ENCODE measurements around the gene HRAS. TPM values are rescaled to one million over a fixed set of nuclear protein-coding genes. Genes with fewer than 3 reads are reported as not detected.

Gene HRAS
- total and polyA plus RNA-seq, 10 of the 15 experiments (the other 5 are each of a cell fraction or from before 2014, with no cell fraction given): 2.8 to 72.4 (median 31.7) TPM

- no peak for TF ChIP-seq GATAD2B (conservative IDR thresholded peaks at IDR 0.05; ENCODE audit: low read depth)
- no peak for TF ChIP-seq NR2C1 (IDR thresholded peaks at IDR 0.05)
These were observed 19.0 kb downstream of the HRAS start (continued) for GRCh38 chr11:516400-516799.

GRCh38 chr11:515131-515530, 20.2 kb downstream of the HRAS start:
- peaks cover 3% of the 10 kb centered on the region; the same call in 1 of the 2 replicates for H3K4me1 ChIP-seq (ENCODE audit: control insufficient read depth, insufficient read depth, low read length)
- WGBS (ENCODE audit: insufficient coverage, insufficient replicate concordance, low lambda C conversion rate, missing lambda C conversion rate): 94% methylated on average over 6 of the region's 6 CpGs
- H3K27me3 ChIP-seq (replicated peaks in 1 of 2; ENCODE audit: control insufficient read depth in 2 of 2, insufficient read depth in 2 of 2, low read length in 1 of 2): no peaks in the 10 kb centered on the region
- no peaks in the 10 kb centered on the region for H4K20me1 ChIP-seq (ENCODE audit: control insufficient read depth, insufficient read depth)
- H3K27ac ChIP-seq (ENCODE audit: control insufficient read depth, insufficient read depth): no peak overlapping the region
- BruUV-seq (replicated peaks): no TSS peak
- FAIRE-seq: no peak
- POLR2A ChIA-PET: no interaction called here
- TF ChIP-seq JUND (IDR thresholded peaks at IDR 0.05; ENCODE audit: low read depth, low read length): no peak
- no peak for TF ChIP-seq CHD4 (IDR thresholded peaks at IDR 0.05)
- no peak for TF ChIP-seq SUZ12 (IDR thresholded peaks at IDR 0.05; ENCODE audit: unreplicated experiment)
- TF ChIP-seq GATAD2B (conservative IDR thresholded peaks at IDR 0.05; ENCODE audit: low read depth): no peak
- TF ChIP-seq NBN (IDR thresholded peaks at IDR 0.05): no peak
- TF ChIP-seq POLR2A (IDR thresholded peaks at IDR 0.05; ENCODE audit: low read depth, low read length): no peak
- no peak for TF ChIP-seq NFYB (IDR thresholded peaks at IDR 0.05; ENCODE audit: insufficient read depth, low read depth, low read length)
- no peak for TF ChIP-seq REST (IDR thresholded peaks at IDR 0.05; ENCODE audit: low read depth, low read length)
- TF ChIP-seq SPI1 (IDR thresholded peaks at IDR 0.05; ENCODE audit: borderline replicate concordance, insufficient read depth, low read depth, low read length): no peak
- in situ Hi-C loops (cut with MboI) (no loop called here), intact Hi-C loops (cut with micrococcal nuclease; ENCODE audit: unreplicated experiment) (no loop called here)
- DNase-seq (ENCODE audit: low read depth, low spot score): no peak
- no peaks in the 10 kb centered on the region for H3K9me3 ChIP-seq (replicated peaks; ENCODE audit: control insufficient read depth, insufficient read depth, low read length)
- RAD21 ChIA-PET (ENCODE audit: unreplicated experiment): no interaction called here
- no peak overlapping the region for H3K4me3 ChIP-seq
- CTCF ChIA-PET: no interaction called here
- H2AFZ ChIP-seq (ENCODE audit: control insufficient read depth, low read depth, low read length): no peak overlapping the region
- no peak overlapping the region for H3K9ac ChIP-seq (ENCODE audit: control insufficient read depth, insufficient read depth, low read length)
- SMC1A ChIA-PET (ENCODE audit: uncharacterized antibody, unreplicated experiment): no interaction called here
- no peak for ATAC-seq
- H3K4me2 ChIP-seq (ENCODE audit: control insufficient read depth, insufficient read depth): no peak overlapping the region
- no peaks in the 10 kb centered on the region for H3K79me2 ChIP-seq (ENCODE audit: control insufficient read depth, insufficient read depth, low read length)
- peaks cover 0 to 3% of the 10 kb centered on the region in 2 experiments; a peak in 1 of 4 replicates for H3K36me3 ChIP-seq (ENCODE audit: control insufficient read depth in 2 of 2, insufficient read depth in 2 of 2, low read length in 1 of 2)
